GM12875 (cell line): ENCODE data around the gene FBXL19.

Experiments used
- H3K4me3 ChIP-seq: one replicate; pipeline ENCODE4 v1.5.1; 2011; ENCODE audit warnings: low read depth, low read length, control low read depth
- TF ChIP-seq, protein P1 (sequence below): IDR thresholded peaks from 2 replicates; pipeline ENCODE4 v1.5.1; 2011; ENCODE audit warnings: low read depth, mild to moderate bottlenecking, control low read depth, inconsistent platforms, low read length, moderate library complexity, borderline replicate concordance; ENCODE audit not compliant: insufficient read depth

FBXL19 gene

GRCh38 chr16:30949650-30950515 is 26.5 kb downstream of the FBXL19 start:
- peak overlapping the region; percentile 86 for H3K4me3 ChIP-seq
- TF ChIP-seq, protein P1, sequence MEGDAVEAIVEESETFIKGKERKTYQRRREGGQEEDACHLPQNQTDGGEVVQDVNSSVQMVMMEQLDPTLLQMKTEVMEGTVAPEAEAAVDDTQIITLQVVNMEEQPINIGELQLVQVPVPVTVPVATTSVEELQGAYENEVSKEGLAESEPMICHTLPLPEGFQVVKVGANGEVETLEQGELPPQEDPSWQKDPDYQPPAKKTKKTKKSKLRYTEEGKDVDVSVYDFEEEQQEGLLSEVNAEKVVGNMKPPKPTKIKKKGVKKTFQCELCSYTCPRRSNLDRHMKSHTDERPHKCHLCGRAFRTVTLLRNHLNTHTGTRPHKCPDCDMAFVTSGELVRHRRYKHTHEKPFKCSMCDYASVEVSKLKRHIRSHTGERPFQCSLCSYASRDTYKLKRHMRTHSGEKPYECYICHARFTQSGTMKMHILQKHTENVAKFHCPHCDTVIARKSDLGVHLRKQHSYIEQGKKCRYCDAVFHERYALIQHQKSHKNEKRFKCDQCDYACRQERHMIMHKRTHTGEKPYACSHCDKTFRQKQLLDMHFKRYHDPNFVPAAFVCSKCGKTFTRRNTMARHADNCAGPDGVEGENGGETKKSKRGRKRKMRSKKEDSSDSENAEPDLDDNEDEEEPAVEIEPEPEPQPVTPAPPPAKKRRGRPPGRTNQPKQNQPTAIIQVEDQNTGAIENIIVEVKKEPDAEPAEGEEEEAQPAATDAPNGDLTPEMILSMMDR, result peak; percentile 44; the same call in 1 of the 2 replicates

GRCh38 chr16:30950516-30951065 is 27.2 kb downstream of the FBXL19 start:
- H3K4me3 ChIP-seq, result peak overlapping the region; percentile 86
- TF ChIP-seq, protein P1, result no peak

DNA sequence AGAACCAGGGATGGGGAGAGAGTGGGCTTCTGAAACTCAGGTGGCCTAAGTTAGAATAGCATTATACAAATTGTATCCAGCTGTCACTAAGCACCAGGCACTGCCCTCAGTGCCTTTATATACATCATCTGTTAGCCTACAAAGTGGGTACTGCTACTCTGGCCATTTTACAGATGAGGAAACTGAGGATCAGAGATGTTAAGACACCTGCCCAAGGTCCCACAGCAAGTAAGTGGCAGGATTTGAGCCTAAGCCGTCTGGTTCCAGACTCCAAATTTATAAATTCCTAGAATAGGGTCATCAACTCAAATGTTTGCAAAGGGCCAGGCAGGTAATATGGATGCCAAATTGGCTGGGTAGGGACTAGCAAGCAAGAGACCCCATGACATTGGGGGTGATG is 27.8 kb downstream of the FBXL19 start:
- TF ChIP-seq, protein P1, result no peak
- no peak overlapping the region for H3K4me3 ChIP-seq

GRCh38 chr16:30951750-30952149 is 28.4 kb downstream of the FBXL19 start:
- TF ChIP-seq, protein P1, result no peak
- H3K4me3 ChIP-seq, result no peak overlapping the region

DNA sequence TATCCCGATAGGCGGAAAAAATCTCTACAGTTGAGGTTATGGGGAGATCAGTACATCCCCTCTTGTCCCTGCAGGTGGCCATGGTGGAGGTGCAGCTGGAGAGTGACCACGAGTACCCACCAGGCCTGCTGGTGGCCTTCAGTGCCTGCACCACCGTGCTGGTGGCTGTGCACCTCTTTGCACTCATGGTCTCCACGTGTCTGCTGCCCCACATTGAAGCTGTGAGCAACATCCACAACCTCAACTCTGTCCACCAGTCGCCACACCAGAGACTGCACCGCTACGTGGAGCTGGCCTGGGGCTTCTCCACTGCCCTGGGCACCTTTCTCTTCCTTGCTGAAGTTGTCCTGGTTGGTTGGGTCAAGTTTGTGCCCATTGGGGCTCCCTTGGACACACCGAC is 29.7 kb downstream of the FBXL19 start:
- no peak overlapping the region for H3K4me3 ChIP-seq
- TF ChIP-seq, protein P1, result no peak

- TF ChIP-seq, protein P1, result peak; percentile 82
- no peak overlapping the region for H3K4me3 ChIP-seq
Measured at GRCh38 chr16:30953511-30954124, 30.2 kb downstream of the FBXL19 start.
